IMR-90 (cell line): ENCODE data around the gene HCFC1. TPM values are rescaled to one million over a fixed set of nuclear protein-coding genes. Genes with fewer than 3 reads are reported as not detected.

Source experiments
- ATAC-seq: fragments of 200-7000 bp; cut with Tn5 transposase; 2 replicates; pipeline ENCODE4 v1.9.1; 2020; ENCODE audit warnings: low read depth, mild to moderate bottlenecking, moderate library complexity
- BruUV-seq: library from RNA; stranded (reverse); fragments of 400-500 nt; replicated peaks from 2 replicates; lab custom pipeline; 2021; lab: Mats Ljungman, UMichigan
- CTCF ChIA-PET: fragments of 300-600 bp; formaldehyde crosslinking; extraction: SDS; loops from one replicate; lab custom pipeline; 2021; ENCODE audit warnings: antibody characterized with exemption; lab: Yijun Ruan, JAX
- POLR2A ChIA-PET: fragments of 300-600 bp; sonication (Branson Sonifier 250); formaldehyde crosslinking; loops from one replicate; lab custom pipeline; 2022; ENCODE audit warnings: antibody characterized with exemption; ENCODE audit not compliant: unreplicated experiment; lab: Charles Lee
- DNase-seq: peaks from one replicate; pipeline ENCODE4 v3.0.0; 2013
- H2AFZ ChIP-seq: replicated peaks from 2 replicates; pipeline ENCODE3; 2013; ENCODE audit warnings: low read length, mild to moderate bottlenecking; ENCODE audit not compliant: poor library complexity
- H2AK5ac ChIP-seq: 2 replicates; pipeline ENCODE4 v1.6.1; 2013; ENCODE audit warnings: low read depth, low read length, inconsistent platforms
- H2AK9ac ChIP-seq: replicated peaks from 2 replicates; pipeline ENCODE3; 2013; ENCODE audit warnings: mild to moderate bottlenecking, low read depth, low read length, moderate library complexity; ENCODE audit not compliant: poor library complexity
- H2BK120ac ChIP-seq: 2 replicates; pipeline ENCODE4 v1.6.1; 2013; ENCODE audit warnings: low read depth, low read length, inconsistent platforms
- H2BK15ac ChIP-seq: 3 replicates; pipeline ENCODE4 v1.6.1; 2013; ENCODE audit warnings: low read depth, low read length, inconsistent platforms
- H2BK20ac ChIP-seq: 2 replicates; pipeline ENCODE4 v1.6.1; 2013; ENCODE audit warnings: low read depth, mild to moderate bottlenecking, inconsistent platforms, low read length, moderate library complexity
- H2BK5ac ChIP-seq: 2 replicates; pipeline ENCODE4 v1.6.1; 2013; ENCODE audit warnings: mild to moderate bottlenecking, low read depth, low read length, inconsistent platforms; ENCODE audit not compliant: poor library complexity, severe bottlenecking
- H3K14ac ChIP-seq: replicated peaks from 2 replicates; pipeline ENCODE4 v1.6.1; 2013; ENCODE audit warnings: low read depth, low read length, inconsistent platforms
- H3K18ac ChIP-seq: 2 replicates; pipeline ENCODE4 v1.6.1; 2013; ENCODE audit warnings: low read depth, low read length, control low read depth
- H3K23ac ChIP-seq: 2 replicates; pipeline ENCODE4 v1.6.1; 2013; ENCODE audit warnings: low read depth, low read length, inconsistent platforms
- H3K27ac ChIP-seq: 2 replicates; pipeline ENCODE4 v1.5.1; 2013; ENCODE audit warnings: mild to moderate bottlenecking, control low read depth, low read length; ENCODE audit not compliant: insufficient read depth
- H3K27me3 ChIP-seq: 2 replicates; pipeline ENCODE4 v1.6.1; 2013; ENCODE audit warnings: low read length; ENCODE audit not compliant: control insufficient read depth, insufficient read depth
- H3K36me3 ChIP-seq: 2 replicates; pipeline ENCODE4 v1.6.1; 2013; ENCODE audit warnings: low read length, mixed read lengths; ENCODE audit not compliant: control insufficient read depth, insufficient read depth
- H3K4ac ChIP-seq: 2 replicates; pipeline ENCODE4 v1.6.1; 2013; ENCODE audit warnings: low read depth, low read length, inconsistent platforms
- H3K4me1 ChIP-seq: 2 replicates; pipeline ENCODE4 v1.6.1; 2013; ENCODE audit warnings: low read length, mixed read lengths; ENCODE audit not compliant: control insufficient read depth, insufficient read depth
- H3K4me2 ChIP-seq: 2 replicates; pipeline ENCODE4 v1.6.1; 2013; ENCODE audit warnings: low read depth, mild to moderate bottlenecking, control low read depth, low read length, moderate library complexity
- H3K4me3 ChIP-seq: 2 replicates; pipeline ENCODE4 v1.5.1; 2013; ENCODE audit warnings: low read depth, mild to moderate bottlenecking, control low read depth, low read length, moderate library complexity; ENCODE audit not compliant: insufficient read depth
- H3K56ac ChIP-seq: 2 replicates; pipeline ENCODE4 v1.6.1; 2013; ENCODE audit warnings: low read length, inconsistent platforms; ENCODE audit not compliant: insufficient read depth; ENCODE audit errors: extremely low read depth
- H3K79me1 ChIP-seq, 2 experiments: 2 replicates each; pipeline ENCODE4 v1.6.1; 2013; ENCODE audit warnings: low read length in 2 of 2, inconsistent platforms in 1 of 2, low read depth in 1 of 2
- H3K9ac ChIP-seq: 2 replicates; pipeline ENCODE4 v1.6.1; 2013; ENCODE audit warnings: low read depth, low read length, control low read depth
- H3K9me1 ChIP-seq: 2 replicates; pipeline ENCODE4 v1.6.1; 2013; ENCODE audit warnings: low read length, inconsistent platforms; ENCODE audit not compliant: insufficient read depth
- H3K9me3 ChIP-seq: 2 replicates; pipeline ENCODE4 v1.6.1; 2013; ENCODE audit warnings: low read length; ENCODE audit not compliant: control insufficient read depth, insufficient read depth
- H4K20me1 ChIP-seq: 2 replicates; pipeline ENCODE4 v1.6.1; 2013; ENCODE audit warnings: low read length, inconsistent platforms; ENCODE audit not compliant: insufficient read depth
- H4K5ac ChIP-seq: 2 replicates; pipeline ENCODE4 v1.6.1; 2013; ENCODE audit warnings: mild to moderate bottlenecking, low read depth, low read length, control low read depth
- H4K8ac ChIP-seq, 2 experiments: 2 replicates each; pipeline ENCODE4 v1.6.1; 2013; ENCODE audit warnings: low read depth in 2 of 2, low read length in 2 of 2, control low read depth in 1 of 2, inconsistent platforms in 1 of 2
- H4K91ac ChIP-seq: 2 replicates; pipeline ENCODE4 v1.6.1; 2013; ENCODE audit warnings: low read depth, low read length, inconsistent platforms; ENCODE audit not compliant: insufficient read depth
- BHLHE40 ChIP-seq: fragments of 150-350 bp; IDR thresholded peaks from 2 replicates; pipeline ENCODE4 v1.6.1; 2016; ENCODE audit warnings: mild to moderate bottlenecking, low read depth, low read length
- CHD1 ChIP-seq: IDR thresholded peaks from 2 replicates; pipeline ENCODE4 v1.6.1; 2012; ENCODE audit warnings: low read depth, low read length, improper control_type of control experiment
- MAFK ChIP-seq: IDR thresholded peaks from 2 replicates; pipeline ENCODE4 v1.6.1; 2012; ENCODE audit warnings: low read depth, low read length, improper control_type of control experiment
- MAZ ChIP-seq: IDR thresholded peaks from 2 replicates; pipeline ENCODE4 v1.6.1; 2012; ENCODE audit warnings: low read depth, mild to moderate bottlenecking, low read length, improper control_type of control experiment, moderate library complexity, borderline replicate concordance
- MXI1 ChIP-seq: IDR thresholded peaks from 2 replicates; pipeline ENCODE4 v1.6.1; 2012; ENCODE audit warnings: low read depth, mild to moderate bottlenecking, low read length, moderate library complexity, borderline replicate concordance
- NFE2L2 ChIP-seq: fragments of 150-350 bp; IDR thresholded peaks from 2 replicates; pipeline ENCODE4 v1.6.1; 2016; ENCODE audit warnings: low read depth, mild to moderate bottlenecking, low read length
- RAD21 ChIP-seq: IDR thresholded peaks from 2 replicates; pipeline ENCODE4 v1.6.1; 2012; ENCODE audit warnings: low read length, improper control_type of control experiment
- RFX5 ChIP-seq: IDR thresholded peaks from 2 replicates; pipeline ENCODE4 v1.8.0; 2012; ENCODE audit warnings: low read depth, mild to moderate bottlenecking, low read length, moderate library complexity
- SMC3 ChIP-seq: fragments of 150-350 bp; IDR thresholded peaks from 2 replicates; pipeline ENCODE4 v1.6.1; 2016; ENCODE audit warnings: low read depth, mild to moderate bottlenecking, antibody characterized with exemption, low read length, moderate library complexity
- WGBS, 2 experiments: methylation state at CpG; one replicate each; pipeline versions ENCODE4 v1.1.5 to v1.1.7; 2013; ENCODE audit warnings: missing lambda C conversion rate in 2 of 2; ENCODE audit not compliant: insufficient read length in 1 of 2; ENCODE audit errors: extremely low coverage in 2 of 2; 5-methylcytosine and 5-hydroxymethylcytosine counted together
- dilution Hi-C: fragments of 300-500 bp; cut with HindIII; formaldehyde crosslinking; loops from one replicate; pipeline ENCODE4 v1.14.3; 2018; ENCODE audit warnings: low sequenced_read_pairs; ENCODE audit not compliant: unreplicated experiment
- in situ Hi-C: fragments of 300-500 bp; cut with MboI; formaldehyde crosslinking; loops from 3 replicates; pipeline ENCODE4 v1.14.3; 2019; ENCODE audit warnings: low sequenced_read_pairs, inconsistent platforms, mixed read lengths
- intact Hi-C: fragments of 100-400 bp; cut with micrococcal nuclease; formaldehyde crosslinking; loops from 2 replicates; pipeline ENCODE4 v1.10.0; 2022
- polyA plus RNA-seq, 3 experiments: library from polyadenylated mRNA; depleted of rRNA; stranded (reverse); fragments of >200 nt; gene quantifications; 2 replicates each; pipeline ENCODE4 v1.2.3, GENCODE V29; 2012; ENCODE audit warnings: low replicate concordance in 1 of 3
- total RNA-seq: library from RNA; depleted of rRNA; stranded (reverse); fragments of >200 nt; gene quantifications from 2 replicates; pipeline ENCODE4 v1.2.3, GENCODE V29; 2012
- TF ChIP-seq, protein P1 (sequence below): conservative IDR thresholded peaks from 2 replicates; pipeline ENCODE4 v1.5.1; 2012; ENCODE audit warnings: mild to moderate bottlenecking, low read depth, low read length, improper control_type of control experiment
- TF ChIP-seq, protein P2 (sequence below): fragments of 150-350 bp; IDR thresholded peaks from 2 replicates; pipeline ENCODE4 v1.6.1; 2017; ENCODE audit warnings: mild to moderate bottlenecking, antibody characterized with exemption, low read length, low read depth

The HCFC1 gene
- total and polyA plus RNA-seq, 2 of the 4 experiments (the other 2 are of a cell fraction), result 3.2 to 17.6 TPM

GRCh38 chrX:153953892-153954557 is 17.6 kb downstream of the HCFC1 start:
- no peak overlapping the region for H3K4me2 ChIP-seq
- in situ Hi-C loops, result no loop called here
- 81% methylated on average over 4 of the region's 33 CpGs; no CpG with 5 or more reads in 1 of the 2 experiments for WGBS, 2 experiments
- peak overlapping the region; percentile 45 for H2AK9ac ChIP-seq
- H3K56ac ChIP-seq, result no peak overlapping the region
- H2AFZ ChIP-seq, result no peak overlapping the region
- no peak for ATAC-seq
- CTCF ChIA-PET, result no interaction called here
- intact Hi-C loops, result loop anchor here (1.0 kb wide), 1 partner anchor 190 kb away; the partner anchor contains the start of gene PLXNB3
- no peak overlapping the region for H3K23ac ChIP-seq
- dilution Hi-C loops, result no loop called here
- no peak for TF ChIP-seq CHD1
- TF ChIP-seq, protein P1, sequence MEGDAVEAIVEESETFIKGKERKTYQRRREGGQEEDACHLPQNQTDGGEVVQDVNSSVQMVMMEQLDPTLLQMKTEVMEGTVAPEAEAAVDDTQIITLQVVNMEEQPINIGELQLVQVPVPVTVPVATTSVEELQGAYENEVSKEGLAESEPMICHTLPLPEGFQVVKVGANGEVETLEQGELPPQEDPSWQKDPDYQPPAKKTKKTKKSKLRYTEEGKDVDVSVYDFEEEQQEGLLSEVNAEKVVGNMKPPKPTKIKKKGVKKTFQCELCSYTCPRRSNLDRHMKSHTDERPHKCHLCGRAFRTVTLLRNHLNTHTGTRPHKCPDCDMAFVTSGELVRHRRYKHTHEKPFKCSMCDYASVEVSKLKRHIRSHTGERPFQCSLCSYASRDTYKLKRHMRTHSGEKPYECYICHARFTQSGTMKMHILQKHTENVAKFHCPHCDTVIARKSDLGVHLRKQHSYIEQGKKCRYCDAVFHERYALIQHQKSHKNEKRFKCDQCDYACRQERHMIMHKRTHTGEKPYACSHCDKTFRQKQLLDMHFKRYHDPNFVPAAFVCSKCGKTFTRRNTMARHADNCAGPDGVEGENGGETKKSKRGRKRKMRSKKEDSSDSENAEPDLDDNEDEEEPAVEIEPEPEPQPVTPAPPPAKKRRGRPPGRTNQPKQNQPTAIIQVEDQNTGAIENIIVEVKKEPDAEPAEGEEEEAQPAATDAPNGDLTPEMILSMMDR, result no peak
- no peak for TF ChIP-seq MAZ
- TF ChIP-seq SMC3, result no peak
- no peak for TF ChIP-seq RFX5
- no peak for TF ChIP-seq NFE2L2
- no peak for TF ChIP-seq RAD21
- TF ChIP-seq MXI1, result no peak
- TF ChIP-seq, protein P2, sequence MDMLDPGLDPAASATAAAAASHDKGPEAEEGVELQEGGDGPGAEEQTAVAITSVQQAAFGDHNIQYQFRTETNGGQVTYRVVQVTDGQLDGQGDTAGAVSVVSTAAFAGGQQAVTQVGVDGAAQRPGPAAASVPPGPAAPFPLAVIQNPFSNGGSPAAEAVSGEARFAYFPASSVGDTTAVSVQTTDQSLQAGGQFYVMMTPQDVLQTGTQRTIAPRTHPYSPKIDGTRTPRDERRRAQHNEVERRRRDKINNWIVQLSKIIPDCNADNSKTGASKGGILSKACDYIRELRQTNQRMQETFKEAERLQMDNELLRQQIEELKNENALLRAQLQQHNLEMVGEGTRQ, result no peak
- TF ChIP-seq BHLHE40, result no peak
- no peak for TF ChIP-seq MAFK
- H3K27me3 ChIP-seq, result no peaks in the 10 kb centered on the region
- H3K9ac ChIP-seq, result no peak overlapping the region
- no peaks in the 10 kb centered on the region for H3K9me1 ChIP-seq
- H4K91ac ChIP-seq, result no peak overlapping the region
- H3K27ac ChIP-seq, result no peak overlapping the region
- H3K4me3 ChIP-seq, result no peak overlapping the region
- POLR2A ChIA-PET, result no interaction called here
- no peaks in the 10 kb centered on the region for H3K9me3 ChIP-seq
- H4K20me1 ChIP-seq, result no peaks in the 10 kb centered on the region
- H2AK5ac ChIP-seq, result no peak overlapping the region
- H3K79me1 ChIP-seq, result peaks cover 0 to 6% of the 10 kb centered on the region in 2 experiments; a peak in 2 of 4 replicates
- no peak for DNase-seq
- no peak overlapping the region for H2BK20ac ChIP-seq
- no TSS peak for BruUV-seq
- H3K14ac ChIP-seq, result no peak overlapping the region
- H4K8ac ChIP-seq, result no peak overlapping the region
- no peak overlapping the region for H2BK15ac ChIP-seq
- H3K4me1 ChIP-seq, result peaks cover 4% of the 10 kb centered on the region
- H3K36me3 ChIP-seq, result peaks cover 79% of the 10 kb centered on the region
- H3K18ac ChIP-seq, result no peak overlapping the region
- H4K5ac ChIP-seq, result no peak overlapping the region
- H2BK120ac ChIP-seq, result no peak overlapping the region
- H3K4ac ChIP-seq, result no peak overlapping the region
- no peak overlapping the region for H2BK5ac ChIP-seq
